HG02571 (cell line): ENCODE data around the gene MEG3.

ENCODE experiments used
- ATAC-seq: cut with Tn5 transposase; IDR thresholded peaks from one replicate; pipeline ENCODE4 v1.9.1; 2021; ENCODE audit warnings: mild to moderate bottlenecking, moderate library complexity; ENCODE audit not compliant: unreplicated experiment

MEG3 gene

DNA sequence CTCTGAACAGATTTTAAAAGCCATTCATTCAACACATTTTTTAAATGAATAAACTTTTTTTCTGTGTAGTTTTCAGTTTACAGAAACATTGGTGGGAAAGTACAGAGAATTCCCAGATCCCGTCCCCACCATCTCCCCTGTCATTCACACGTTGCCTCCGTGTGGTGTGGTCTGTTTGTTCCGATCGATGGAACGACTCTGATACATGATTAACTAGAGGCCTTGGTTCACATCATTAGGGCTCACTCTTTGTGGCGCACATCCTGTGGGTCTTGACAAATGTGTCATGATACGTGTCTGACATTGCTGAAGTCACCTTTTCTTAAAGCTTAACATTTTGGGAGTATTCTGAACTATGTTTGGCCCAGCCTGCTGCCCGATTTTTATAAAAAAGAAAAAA is 18.5 kb downstream of the MEG3 start:
- ATAC-seq, result no peak

DNA sequence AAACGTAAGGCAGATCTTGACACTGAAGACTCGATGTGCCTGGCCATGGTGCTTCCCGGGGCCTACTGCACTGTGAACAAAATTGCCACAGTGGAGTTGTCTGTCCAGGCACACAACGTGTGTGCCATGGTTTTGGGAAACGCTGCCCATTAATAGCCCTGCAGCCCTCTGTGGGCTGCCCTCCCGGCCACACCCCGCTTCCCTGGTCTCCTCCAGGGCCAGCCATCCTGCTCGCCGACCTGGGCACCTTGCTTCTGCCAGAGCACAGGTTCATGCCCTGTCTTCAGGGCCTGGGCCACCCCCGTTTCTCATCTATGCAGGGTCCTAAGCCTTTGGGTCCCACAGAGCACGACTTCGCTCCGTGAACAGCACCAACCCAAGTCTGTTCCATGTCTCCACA is 18.9 kb downstream of the MEG3 start:
- ATAC-seq, result no peak

DNA sequence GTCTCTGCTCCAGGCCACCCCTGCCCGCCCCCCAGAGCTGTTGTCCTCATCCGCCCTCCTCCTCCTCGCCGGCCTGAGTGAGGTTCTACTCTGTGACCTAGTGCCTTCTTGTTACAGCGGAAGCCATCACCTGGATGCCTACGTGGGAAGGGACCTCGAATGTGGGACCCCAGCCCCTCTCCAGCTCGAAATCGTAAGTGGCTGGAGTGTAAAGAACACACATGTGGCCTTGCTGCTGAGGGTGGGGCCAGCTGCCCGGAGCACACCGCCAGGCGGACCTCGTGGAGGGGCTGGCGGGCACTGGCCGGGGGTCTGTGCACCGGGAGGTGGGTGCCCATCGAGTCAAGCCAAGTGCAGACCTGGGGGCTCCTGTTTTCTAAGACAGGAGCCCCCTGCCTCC is 19.4 kb downstream of the MEG3 start:
- no peak for ATAC-seq

DNA sequence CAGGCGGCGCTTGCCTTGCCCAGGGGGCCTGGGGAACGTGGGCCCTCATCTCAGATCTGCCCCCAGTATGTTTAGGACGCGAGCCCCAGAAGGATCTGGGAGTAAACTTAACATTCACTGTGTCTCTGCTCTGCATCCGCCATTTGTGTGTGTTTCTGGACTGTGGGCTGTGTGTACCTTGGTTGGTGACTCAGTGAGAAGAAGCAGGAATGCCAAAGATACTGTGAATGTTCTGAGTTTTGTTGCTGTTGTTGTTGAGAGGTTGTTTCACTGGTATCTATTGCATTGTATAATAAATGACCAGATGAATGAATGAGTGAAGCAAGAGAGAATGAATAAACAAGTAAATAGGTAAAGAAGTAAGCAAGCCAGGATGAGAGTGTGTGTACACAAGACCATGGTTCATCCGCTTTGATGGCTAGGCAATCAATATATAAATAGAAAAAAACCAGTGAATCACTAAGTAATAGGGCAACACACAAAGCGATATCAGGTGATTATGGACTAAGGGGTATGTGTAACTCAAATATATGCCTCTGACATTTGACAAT is 20.5 kb downstream of the MEG3 start:
- ATAC-seq, result no peak

DNA sequence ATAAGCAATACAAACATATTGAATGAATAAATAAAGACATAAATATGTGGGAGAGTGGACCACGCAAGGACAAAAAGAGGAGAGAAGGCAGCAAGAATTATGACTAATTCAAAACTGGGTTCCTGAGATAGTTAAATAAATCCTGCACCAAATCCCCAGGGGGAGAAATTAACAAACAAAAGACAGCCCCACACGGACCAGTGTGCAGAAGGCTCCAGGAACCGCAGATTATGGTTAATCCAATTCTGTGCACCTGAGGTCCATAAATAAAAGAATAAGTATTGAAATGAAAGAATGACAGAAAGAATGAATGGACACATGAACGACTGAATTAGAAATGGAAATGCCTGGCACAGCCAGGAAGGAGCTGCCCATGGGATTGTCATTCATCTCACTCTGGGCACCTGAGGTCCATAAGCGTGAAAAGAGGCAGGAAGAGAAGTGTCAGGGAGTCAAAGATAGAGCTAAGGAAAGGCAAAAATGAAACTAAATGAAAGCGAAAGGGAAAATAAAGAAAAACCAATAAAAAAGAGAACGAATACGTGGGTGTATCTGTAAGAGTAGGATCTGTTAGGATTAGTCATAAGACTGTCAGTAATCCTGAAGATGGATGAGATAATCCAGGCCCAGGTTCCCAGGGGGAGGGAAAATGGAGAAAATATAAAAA is 23.3 kb downstream of the MEG3 start:
- ATAC-seq, result no peak

DNA sequence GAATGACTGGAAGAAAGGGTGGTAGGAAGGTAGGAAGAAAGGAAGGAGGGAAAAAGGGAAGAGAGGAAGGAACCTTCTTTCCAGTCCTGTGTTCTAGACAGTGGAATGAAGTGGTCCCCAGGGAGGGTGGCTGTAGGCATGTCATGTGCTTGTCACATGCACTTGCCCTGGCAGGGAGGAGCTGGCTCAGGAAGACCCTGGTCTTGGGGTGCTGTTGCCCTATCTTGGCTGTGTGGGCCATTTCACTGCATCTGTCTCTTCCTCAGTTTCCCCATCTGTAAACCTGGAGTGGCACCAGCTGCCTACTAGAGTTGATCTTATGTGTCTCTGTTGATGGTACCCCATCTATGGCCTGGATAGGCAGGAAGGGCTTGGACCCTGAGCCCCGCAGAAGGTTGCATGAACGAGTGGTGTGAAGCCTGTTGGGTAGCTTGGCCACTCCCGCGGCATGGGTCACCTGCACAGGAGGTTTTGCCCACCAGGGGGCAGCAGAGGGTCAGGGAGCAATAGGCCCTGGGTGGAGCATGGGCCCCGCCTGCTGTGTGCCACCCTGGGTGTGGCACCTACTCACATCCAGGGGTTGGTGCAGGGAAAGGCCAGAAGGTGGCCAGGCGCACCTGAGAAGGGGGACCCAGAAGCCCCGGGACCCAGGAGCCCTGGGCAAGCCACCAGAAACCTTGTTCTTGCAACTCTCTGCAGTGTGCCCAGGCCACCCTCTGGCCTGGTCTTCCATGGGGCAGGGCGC is 25.1 kb downstream of the MEG3 start:
- ATAC-seq, result no peak

DNA sequence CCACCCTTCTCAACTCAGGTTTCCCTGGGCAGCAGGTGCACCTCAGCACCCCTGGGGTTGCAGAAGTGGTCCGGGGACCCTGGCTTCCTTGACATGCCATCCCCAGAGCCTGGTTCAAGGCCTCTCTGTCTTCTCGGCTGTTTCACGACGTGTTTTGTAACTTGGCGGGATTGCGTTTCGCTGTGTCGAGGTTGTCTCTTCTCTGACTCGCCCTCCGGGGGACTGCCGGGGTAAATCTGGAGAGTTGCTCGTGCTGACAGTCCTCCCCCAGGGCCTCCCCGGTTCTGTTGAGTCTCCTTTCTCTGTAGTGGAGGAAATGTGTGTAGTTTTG is 25.6 kb downstream of the MEG3 start:
- no peak for ATAC-seq

DNA sequence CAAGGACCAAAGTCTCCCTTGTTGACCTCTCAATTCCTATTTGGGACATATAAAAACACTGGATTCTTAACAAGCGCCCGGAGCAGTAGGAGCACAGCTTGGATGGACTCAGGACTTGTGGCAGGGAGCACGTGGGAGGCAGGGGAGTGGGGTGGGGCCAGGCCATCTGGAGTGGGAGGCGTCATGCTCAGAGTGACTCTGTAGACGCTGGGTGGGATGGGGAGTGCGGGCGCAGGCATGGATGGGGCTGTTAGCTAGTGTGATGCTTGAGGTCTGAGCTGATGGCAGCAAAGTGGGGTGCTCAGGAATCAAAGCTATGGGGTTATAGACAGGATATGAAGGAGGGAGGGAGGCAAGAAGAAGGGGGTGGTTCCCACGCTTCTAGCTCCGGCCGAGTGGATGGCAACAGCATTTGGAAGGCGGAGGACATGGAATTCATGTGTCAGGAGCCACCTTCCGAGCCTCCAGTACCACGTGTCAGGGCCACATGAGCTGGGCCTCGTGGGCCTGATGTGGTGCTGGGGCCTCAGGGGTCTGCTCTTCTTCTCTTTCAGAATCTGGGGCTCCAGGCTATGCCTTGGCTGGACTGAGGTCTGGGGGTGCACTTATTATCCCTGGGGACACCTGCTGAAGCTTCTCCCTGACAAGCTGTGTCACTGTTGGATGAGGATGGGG is 26.2 kb downstream of the MEG3 start:
- no peak for ATAC-seq

DNA sequence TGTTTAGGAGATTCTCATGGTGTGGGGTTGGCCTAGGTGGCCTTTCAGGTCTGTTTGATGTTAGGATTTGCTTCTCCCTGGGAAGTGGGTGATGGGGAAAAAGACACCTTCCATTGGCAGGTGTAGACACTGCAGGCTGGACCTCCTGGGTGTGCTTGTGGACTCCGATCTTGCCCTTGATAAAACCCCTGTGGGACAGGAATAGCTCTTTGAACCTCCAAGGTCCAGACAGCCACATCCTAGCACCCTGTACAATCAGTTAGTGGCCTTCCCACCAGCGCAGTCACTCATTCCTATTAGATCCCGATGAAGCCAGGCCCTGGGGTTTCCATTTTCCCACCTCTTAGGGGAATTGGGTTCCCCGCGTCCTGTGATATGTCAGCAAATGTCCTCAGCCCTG is 28.5 kb downstream of the MEG3 start:
- ATAC-seq, result no peak

DNA sequence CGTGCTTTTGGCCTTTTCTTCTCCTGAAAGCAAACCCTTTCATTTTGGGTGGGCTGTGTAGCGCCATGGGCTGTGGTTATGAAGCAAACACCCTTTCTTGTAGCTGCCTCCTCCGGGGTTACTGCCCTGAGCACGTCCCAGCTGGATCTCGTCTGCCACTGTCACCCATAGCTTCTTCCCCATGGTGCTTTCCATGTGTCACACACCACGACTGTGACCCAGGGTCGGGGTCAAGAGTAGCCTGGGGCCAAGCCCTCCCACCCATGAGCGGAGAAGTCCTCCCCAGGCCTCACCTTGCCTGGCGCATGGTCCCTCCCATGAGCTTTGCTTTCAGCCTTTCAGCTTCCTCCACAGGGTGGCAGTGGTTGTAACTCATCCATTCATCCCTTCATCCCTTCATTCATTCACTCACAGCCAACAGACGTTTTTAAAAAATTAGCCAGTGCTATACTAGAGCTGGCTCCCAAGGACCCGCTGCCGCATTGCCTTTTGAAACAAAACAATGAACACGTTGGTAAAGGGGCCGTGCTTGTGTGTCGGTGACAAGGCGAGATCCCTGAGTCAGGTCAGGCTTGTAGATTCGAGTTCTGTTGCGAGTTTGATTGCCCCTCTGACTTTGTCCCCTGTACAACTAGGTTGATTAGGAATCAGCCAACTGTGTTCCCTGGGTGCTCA is 29.5 kb downstream of the MEG3 start:
- no peak for ATAC-seq

DNA sequence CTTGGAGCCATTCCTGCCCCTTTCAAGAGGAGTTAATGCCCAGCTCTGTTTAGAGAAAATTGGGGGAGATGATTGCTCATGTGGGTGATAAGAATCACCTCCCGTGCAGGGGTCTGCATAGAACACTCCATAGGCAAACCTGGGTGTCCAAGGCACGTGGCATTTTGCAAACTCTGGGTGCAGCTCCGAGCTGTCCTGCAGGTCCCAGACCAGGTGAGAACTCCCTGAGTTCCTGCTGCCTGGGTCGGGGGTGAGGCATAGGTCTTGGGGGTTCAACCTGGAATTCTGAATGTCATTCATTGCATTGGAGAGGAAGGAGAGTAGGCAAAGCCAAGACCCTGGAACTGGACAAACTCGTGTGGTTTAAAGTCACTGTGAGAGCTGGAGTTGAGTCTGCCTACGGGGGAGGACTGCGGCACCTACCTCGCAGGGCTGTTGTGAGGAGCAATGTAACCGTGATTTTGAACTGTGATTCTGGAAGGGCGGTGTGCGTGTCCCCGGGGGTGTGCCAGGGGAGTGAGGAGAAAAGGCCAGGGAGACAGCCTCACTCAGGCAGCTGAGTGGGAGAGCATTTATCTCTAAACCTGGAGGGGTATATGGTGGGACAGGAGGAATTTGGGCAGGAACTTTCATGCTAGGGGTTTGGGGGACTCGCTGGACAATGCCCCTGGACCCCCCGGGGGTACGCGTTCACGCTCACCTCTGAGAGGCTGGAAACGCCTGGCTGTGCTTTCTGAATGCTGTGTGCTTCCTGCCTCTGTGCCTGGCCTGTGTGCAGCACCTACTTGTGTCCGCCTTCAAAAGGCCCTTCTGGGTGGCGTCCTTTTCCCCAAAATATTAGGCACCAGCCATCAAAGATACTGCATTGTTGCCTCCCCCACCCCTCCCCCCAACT is 30.4 kb downstream of the MEG3 start:
- ATAC-seq, result no peak

DNA sequence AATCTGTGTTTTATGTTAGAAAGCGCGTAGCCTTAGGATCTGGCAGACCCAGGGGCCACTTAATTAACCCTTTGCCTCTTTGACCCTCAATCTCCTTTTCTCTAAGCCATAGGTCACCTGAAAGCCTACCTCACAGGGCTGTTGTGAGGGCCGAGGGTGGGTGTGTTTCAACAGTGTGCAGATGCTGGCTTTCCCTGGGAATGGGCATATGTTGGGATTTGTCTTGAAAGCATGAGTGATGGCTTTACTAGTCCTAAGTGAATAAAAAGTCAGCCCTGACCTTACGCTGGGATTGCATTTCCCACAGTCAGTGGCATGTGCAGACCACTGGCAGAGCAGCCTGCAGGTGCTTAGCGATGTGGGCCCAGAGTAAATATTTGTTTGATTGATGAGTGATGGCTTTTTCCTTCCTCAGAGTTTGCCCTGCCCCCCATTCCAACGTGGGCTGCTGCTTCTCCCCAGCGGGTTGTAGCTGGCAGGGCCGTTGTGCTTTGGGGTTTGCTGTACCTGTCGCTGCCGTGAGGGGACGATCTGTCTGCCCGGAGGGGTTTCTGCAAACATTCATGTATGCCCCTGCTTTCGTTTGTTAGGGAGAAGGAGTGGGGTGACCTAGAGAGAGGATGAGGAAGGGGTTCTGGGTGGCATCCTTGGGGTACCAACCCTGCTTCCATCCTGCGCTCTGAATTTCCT is 31.5 kb downstream of the MEG3 start:
- ATAC-seq, result no peak

DNA sequence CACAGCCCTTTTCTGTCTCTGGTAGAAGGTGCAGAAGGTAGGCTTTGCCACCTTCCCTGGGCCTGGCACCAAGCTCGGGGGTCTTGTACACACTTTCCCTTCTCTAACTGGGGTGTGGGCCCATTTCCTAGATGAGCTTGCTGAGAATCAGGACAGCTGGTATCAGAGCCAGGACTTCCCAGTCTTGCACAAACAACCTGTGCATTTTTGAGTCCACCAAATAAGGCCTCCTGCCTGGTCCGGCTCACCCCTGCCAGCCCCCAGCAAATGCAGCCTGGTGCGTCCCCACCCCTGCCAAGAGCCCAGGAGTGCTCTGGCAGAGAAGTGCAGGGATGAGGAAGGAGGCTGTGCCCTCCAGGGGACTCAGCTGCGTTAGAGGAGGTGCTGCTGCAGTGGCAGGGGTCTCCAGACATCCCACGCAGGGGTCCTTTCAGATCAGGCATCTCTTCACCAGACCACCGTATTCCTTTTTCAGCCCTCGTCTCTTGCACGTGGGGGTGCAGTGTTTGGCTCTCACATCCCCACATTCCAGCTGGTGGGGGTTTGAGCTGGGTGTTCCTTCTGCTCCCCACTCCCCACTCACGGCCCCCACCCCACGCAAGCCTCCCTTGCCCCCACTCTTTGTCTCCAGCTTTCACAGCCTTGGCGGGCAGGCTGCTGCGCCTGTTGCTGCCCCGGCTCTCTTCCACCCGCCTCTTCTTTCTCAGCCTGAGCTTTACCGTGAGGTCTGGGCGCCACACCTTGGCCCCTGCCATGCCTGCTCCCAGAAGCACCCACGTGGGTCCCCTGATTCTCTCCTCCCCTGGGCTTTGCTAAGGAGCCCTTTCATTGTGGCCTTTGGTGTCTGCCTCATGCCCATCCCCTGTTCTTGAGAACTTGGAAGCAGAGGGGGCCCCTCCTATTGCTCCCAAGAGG is 32.3 kb downstream of the MEG3 start:
- no peak for ATAC-seq

DNA sequence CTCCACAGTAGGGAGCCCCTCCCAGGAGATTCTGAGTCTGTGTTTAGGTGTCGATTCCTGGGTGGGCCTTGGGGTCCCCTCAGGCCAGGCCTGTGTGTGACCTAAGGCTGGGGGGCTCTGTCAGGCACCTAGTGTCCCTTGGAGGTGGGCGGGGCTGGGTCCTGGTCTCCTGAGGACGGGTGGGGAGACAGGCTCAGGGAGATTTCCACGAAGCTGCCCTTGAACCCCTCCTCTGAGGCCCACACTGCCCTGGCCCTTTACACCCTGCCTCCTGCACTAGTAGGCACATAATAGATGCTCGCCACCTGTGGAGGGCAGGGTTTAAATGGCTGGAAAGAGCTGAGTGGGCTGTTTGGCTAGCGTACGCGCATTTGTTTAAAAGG is 32.9 kb downstream of the MEG3 start:
- ATAC-seq, result no peak

DNA sequence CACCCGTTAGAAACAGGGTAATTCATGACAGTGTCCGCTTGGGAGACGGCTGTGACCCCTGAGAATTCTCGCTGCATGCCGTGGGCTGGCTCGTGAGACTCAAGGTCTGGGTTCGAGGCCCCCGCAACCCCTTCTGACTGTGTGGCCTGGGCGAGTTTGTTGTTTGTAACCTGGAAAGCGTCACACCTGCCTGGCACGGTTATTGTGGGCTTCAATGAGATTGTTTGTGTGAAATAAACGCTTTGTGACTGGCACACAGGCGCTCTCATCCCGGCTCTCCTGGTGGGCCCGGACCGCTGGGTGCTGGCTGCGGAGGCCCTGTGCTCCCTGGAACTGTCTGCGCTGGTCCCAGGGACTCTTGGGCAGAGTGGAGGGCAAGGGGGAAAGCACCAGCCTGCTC is 33.9 kb downstream of the MEG3 start:
- ATAC-seq, result no peak

DNA sequence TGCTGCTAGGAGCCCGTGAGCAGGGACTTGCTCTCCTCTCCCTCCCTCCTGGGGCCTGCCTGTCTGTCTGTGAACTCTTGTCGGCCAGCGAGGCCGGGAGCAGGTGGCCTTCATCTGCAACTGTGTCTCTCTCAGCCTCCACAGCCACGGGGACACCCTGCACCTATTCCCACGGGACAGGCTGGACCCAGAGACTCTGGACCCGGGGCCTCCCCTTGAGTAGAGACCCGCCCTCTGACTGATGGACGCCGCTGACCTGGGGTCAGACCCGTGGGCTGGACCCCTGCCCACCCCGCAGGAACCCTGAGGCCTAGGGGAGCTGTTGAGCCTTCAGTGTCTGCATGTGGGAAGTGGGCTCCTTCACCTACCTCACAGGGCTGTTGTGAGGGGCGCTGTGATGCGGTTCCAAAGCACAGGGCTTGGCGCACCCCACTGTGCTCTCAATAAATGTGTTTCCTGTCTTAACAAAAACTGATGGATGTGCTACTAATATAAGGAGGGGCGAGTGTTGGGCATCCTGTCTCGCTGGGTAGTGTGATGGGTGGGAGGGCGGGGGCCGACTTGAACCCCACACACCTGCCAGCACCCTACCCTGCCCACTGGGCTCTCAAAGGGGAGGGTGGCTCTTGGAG is 34.8 kb downstream of the MEG3 start:
- no peak for ATAC-seq

DNA sequence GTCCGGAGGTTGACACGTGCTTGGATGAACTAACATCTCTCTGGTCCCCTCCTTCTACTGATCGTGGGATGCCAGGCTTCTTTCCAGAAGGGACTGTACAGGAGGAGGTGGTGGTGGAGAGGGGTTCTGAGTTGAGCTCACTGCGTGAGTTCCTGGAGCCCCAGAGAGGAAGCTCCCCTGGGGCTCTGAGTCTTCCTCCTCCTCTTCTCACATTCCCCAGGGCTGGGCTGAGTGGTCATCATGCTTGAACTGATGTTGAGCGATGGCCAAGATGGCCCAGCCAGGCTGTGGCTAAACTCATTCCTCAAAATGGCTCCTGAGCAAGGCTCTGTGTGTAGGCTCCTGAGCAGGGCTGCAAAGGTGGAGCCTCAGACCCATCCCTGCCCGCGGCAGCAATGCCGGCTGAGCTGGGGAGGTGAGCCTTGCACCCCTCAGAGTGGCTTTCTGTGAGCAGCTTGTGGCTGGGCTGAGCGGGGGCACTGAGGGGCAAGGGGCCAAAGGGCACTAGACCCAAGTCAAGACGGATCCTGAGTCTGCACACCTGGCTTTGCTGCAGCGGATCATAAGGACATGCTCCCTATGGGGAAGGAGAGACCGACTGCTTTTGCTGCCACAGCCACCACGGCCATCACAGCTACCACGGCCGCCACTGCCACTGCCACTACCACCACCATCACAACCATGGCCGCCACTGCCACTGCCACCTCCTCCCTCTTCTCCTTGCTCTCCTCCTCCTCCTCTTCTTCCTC is 35.4 kb downstream of the MEG3 start:
- no peak for ATAC-seq

DNA sequence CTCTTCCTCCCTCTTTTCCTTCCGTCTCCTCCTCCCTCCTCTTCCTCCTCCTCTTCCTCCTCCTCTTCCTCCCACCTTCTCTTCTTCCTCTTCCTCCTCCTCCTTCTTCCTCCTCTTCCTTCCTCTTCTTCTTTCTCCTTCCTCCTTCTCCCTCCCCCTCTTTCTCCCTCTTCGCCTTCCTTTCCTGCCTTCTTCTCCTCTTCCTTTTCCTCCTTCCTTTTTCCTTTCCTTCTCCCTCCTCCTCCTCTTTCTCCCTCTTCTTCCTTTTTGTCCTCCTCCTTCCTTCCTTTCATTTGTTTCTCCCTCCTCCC is 36.0 kb downstream of the MEG3 start:
- no peak for ATAC-seq
